ENCODE results near the gene NAV2.

GRCh38 chr11:19713196-19714021, 772 bp downstream of the NAV2 start:
- TF ChIP-seq CTCF (IDR thresholded peaks at IDR 0.05 in 2 of 3, conservative IDR thresholded peaks at IDR 0.05 in 1 of 3; ENCODE audit: borderline replicate concordance in 1 of 3, insufficient read depth in 1 of 3, low read depth in 2 of 3, low read length in 2 of 3) (no peak), POLR2A (IDR thresholded peaks at IDR 0.05; ENCODE audit: borderline replicate concordance, extremely low read depth, insufficient read depth, insufficient read length) (no peak), JUND (IDR thresholded peaks at IDR 0.05) (no peak), EZH2 (IDR thresholded peaks at IDR 0.05) (no peak), ZFX (IDR thresholded peaks at IDR 0.05) (no peak)

Measured in HCT116 (cell line).